MCF 10A (cell line): ENCODE data around the gene AGO1. TPM values are rescaled to one million over a fixed set of nuclear protein-coding genes. Genes with fewer than 3 reads are reported as not detected.

ENCODE experiments used
- BruUV-seq: library from RNA; stranded (reverse); fragments of 400-500 nt; replicated peaks from 2 replicates; lab custom pipeline; 2021; lab: Mats Ljungman, UMichigan
- CTCF ChIA-PET: fragments of 300-600 bp; sonication (Branson Sonifier 250); formaldehyde crosslinking; extraction: SDS; loops from one replicate; lab custom pipeline; 2021; ENCODE audit warnings: antibody characterized with exemption, inconsistent platforms; lab: Yijun Ruan, JAX
- POLR2A ChIA-PET: fragments of 300-600, 350-650 bp; sonication (Branson Sonifier 250); formaldehyde crosslinking; extraction: SDS; loops from one replicate; lab custom pipeline; 2020; ENCODE audit warnings: antibody characterized with exemption, inconsistent platforms; lab: Yijun Ruan, JAX
- DNase-seq: peaks from one replicate; pipeline ENCODE4 v3.0.0-alpha.2; 2018; ENCODE audit not compliant: unreplicated experiment
- H3K27ac Mint-ChIP-seq: one replicate; pipeline ENCODE4 v1.8.0; 2022; ENCODE audit warnings: mild to moderate bottlenecking, low read depth, mixed read lengths; ENCODE audit not compliant: unreplicated experiment
- H3K27me3 Mint-ChIP-seq: one replicate; pipeline ENCODE4 v1.8.0; 2022; ENCODE audit warnings: mixed read lengths; ENCODE audit not compliant: insufficient read depth, unreplicated experiment
- H3K36me3 Mint-ChIP-seq: one replicate; pipeline ENCODE4 v1.8.0; 2022; ENCODE audit warnings: mild to moderate bottlenecking, moderate library complexity, mixed read lengths; ENCODE audit not compliant: insufficient read depth, unreplicated experiment
- H3K4me1 Mint-ChIP-seq: one replicate; pipeline ENCODE4 v1.8.0; 2022; ENCODE audit warnings: mixed read lengths; ENCODE audit not compliant: insufficient read depth, unreplicated experiment
- H3K4me3 Mint-ChIP-seq: one replicate; pipeline ENCODE4 v1.8.0; 2022; ENCODE audit warnings: mild to moderate bottlenecking, moderate library complexity, mixed read lengths; ENCODE audit not compliant: unreplicated experiment
- H3K9me3 Mint-ChIP-seq: one replicate; pipeline ENCODE4 v1.8.0; 2022; ENCODE audit warnings: mixed read lengths; ENCODE audit not compliant: unreplicated experiment
- intact Hi-C: fragments of 100-400 bp; cut with micrococcal nuclease; formaldehyde crosslinking; loops from 2 replicates; pipeline ENCODE4 v1.14.1; 2022
- total RNA-seq: library from RNA; stranded (reverse); gene quantifications from 2 replicates; pipeline ENCODE4 v1.2.3, GENCODE V29; 2022
- TF ChIP-seq, protein P1 (sequence below): fragments of 200-600 bp; IDR thresholded peaks from one replicate; pipeline ENCODE4 v1.8.0; 2022; ENCODE audit warnings: antibody characterized with exemption, mild to moderate bottlenecking; ENCODE audit not compliant: unreplicated experiment

AGO1 gene
- total RNA-seq, 1 experiment from 2014 or later, result 13.5 TPM

DNA sequence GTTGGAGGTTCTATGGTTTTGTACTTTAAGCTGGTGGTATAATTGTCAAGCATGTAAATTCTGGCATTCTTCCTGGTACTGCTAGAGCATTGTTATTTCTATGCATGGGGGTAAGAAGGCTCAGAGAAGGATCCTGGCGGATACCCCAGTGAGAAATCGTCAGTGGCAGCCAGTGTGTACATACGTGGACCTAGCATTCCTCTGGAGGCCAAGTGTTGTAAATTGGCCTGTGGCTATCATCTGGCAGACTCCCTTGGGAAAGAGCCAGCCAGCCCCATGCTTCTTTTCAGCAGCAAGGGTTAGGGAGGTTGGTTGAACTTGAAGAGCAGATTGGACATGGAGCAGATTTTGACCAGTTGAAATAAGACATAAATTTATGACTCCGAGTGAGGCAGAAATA lies 42.7 kb downstream of the AGO1 start:
- H3K27ac Mint-ChIP-seq, result no peak overlapping the region

DNA sequence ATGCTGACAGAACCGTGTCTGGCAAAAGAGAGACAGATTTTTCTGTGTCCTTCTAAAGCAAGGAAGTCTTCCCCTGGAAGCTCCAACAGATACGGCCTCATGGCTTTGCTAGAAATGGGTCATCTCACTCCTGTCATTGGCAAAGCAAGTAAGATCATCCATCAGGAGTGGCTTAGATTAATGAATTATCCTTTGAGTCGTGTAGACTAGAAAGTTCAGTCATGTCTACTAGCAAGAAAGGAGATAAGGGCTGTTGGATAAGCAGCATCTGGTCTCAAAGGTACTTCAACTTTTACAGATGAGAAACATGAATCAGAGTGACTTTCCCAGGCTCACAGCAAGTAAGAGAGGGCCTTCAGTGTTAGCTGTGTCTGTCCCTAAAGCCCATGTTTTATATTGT lies 44.5 kb downstream of the AGO1 start:
- no peak overlapping the region for H3K27ac Mint-ChIP-seq
- ChIA-PET POLR2A (interaction anchor here (0.6 kb wide), 1 partner anchor 24 kb away, joined by 3 read pairs; no protein-coding TSS in a partner anchor), CTCF (interaction anchor here (0.6 kb wide), 1 partner anchor 144 kb away, joined by 3 read pairs; no protein-coding TSS in a partner anchor)
- H3K9me3 Mint-ChIP-seq, result no peaks in the 10 kb centered on the region
- H3K4me1 Mint-ChIP-seq, result peaks cover 11% of the 10 kb centered on the region
- TF ChIP-seq, protein P1, sequence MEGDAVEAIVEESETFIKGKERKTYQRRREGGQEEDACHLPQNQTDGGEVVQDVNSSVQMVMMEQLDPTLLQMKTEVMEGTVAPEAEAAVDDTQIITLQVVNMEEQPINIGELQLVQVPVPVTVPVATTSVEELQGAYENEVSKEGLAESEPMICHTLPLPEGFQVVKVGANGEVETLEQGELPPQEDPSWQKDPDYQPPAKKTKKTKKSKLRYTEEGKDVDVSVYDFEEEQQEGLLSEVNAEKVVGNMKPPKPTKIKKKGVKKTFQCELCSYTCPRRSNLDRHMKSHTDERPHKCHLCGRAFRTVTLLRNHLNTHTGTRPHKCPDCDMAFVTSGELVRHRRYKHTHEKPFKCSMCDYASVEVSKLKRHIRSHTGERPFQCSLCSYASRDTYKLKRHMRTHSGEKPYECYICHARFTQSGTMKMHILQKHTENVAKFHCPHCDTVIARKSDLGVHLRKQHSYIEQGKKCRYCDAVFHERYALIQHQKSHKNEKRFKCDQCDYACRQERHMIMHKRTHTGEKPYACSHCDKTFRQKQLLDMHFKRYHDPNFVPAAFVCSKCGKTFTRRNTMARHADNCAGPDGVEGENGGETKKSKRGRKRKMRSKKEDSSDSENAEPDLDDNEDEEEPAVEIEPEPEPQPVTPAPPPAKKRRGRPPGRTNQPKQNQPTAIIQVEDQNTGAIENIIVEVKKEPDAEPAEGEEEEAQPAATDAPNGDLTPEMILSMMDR, result no peak
- no peak for DNase-seq
- no peaks in the 10 kb centered on the region for H3K27me3 Mint-ChIP-seq
- H3K36me3 Mint-ChIP-seq, result no peaks in the 10 kb centered on the region
- no TSS peak for BruUV-seq
- no peak overlapping the region for H3K4me3 Mint-ChIP-seq
- intact Hi-C loops, result no loop called here

More for the DNA sequence above, 42.7 kb downstream of the AGO1 start:
- Mint-ChIP-seq H3K9me3 (no peaks in the 10 kb centered on the region), H3K36me3 (peaks cover 1% of the 10 kb centered on the region), H3K4me1 (peaks cover 6% of the 10 kb centered on the region), H3K4me3 (no peak overlapping the region), H3K27me3 (no peaks in the 10 kb centered on the region)
- CTCF ChIA-PET, result no interaction called here
- POLR2A ChIA-PET, result no interaction called here
- TF ChIP-seq, protein P1, result no peak
- no peak for DNase-seq
- BruUV-seq, result no TSS peak
- intact Hi-C loops, result no loop called here

- BruUV-seq, result TSS peak; percentile 82
- Mint-ChIP-seq H3K27me3 (no peaks in the 10 kb centered on the region), H3K9me3 (no peaks in the 10 kb centered on the region), H3K4me1 (peaks cover 19% of the 10 kb centered on the region), H3K36me3 (no peaks in the 10 kb centered on the region), H3K27ac (peak overlapping the region; percentile 93), H3K4me3 (peak overlapping the region; percentile 82)
- TF ChIP-seq, protein P1, result no peak
- intact Hi-C loops, result loop anchor here (2.0 kb wide), 2 partner anchors 47 to 159 kb away; partner anchors contain the start of genes ADPRS and AGO1
- DNase-seq, result peak; percentile 49
- CTCF ChIA-PET, result interaction anchor here (0.7 kb wide), 1 partner anchor 114 kb away, joined by 3 read pairs; no protein-coding TSS in a partner anchor
- POLR2A ChIA-PET, result interaction anchor here (0.6 to 3.7 kb wide), 17 partner anchors 8 to 845 kb away, joined by 3 to 25 read pairs (median 4); partner anchors contain the start of genes AGO1 and CLSPN
Measured at GRCh38 chr1:35929730-35930592, 47.0 kb downstream of the AGO1 start.
